Measurements from ENCODE around the gene BDKRB1.

The BDKRB1 gene

DNA sequence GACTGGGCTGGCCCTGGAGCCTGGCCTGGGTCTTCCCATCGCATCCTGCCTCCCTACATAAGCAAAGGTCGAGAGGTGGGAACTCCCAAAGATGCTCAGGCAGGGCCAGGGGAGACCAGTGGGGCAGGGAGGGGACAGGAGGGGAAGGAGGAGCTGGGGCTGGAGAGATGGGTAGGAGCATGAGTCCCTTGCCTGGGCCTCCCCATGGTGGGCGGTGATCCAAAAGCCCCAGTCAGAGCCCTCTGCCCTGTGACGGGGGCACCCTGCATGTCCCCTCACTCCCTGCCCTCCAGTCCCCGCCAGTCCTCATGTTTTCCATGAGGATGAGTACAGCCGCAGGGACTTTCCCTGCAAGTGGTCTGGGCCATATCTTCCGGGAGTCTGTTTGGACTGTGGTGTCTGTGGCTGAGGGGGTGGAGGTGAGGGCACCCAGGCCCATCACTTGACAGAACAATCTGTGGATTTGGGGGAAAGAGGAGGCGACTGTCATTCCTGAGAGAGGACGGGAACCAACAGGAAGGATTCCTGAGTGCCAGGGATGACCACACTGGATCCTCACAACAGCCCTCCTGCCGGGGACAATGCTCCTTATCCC, 42.0 kb upstream of the BDKRB1 start:
- H3K4me3 ChIP-seq (ENCODE audit: control insufficient read depth, low read depth, low read length), result no peak overlapping the region
- no peak for DNase-seq (ENCODE audit: low read depth)
- TF ChIP-seq CTCF (IDR thresholded peaks at IDR 0.05; ENCODE audit: control insufficient read depth, insufficient read depth, low read depth, low read length, missing control alignments), result no peak

GRCh38 chr14:96214793-96215192, 41.2 kb upstream of the BDKRB1 start:
- no peak overlapping the region for H3K4me3 ChIP-seq (ENCODE audit: control insufficient read depth, low read depth, low read length)
- no peak for DNase-seq (ENCODE audit: low read depth)
- no peak for TF ChIP-seq CTCF (IDR thresholded peaks at IDR 0.05; ENCODE audit: control insufficient read depth, insufficient read depth, low read depth, low read length, missing control alignments)

- no peak overlapping the region for H3K4me3 ChIP-seq (ENCODE audit: control insufficient read depth, low read depth, low read length)
- no peak for TF ChIP-seq CTCF (IDR thresholded peaks at IDR 0.05; ENCODE audit: control insufficient read depth, insufficient read depth, low read depth, low read length, missing control alignments)
- DNase-seq (ENCODE audit: low read depth), result no peak
Measured at GRCh38 chr14:96215452-96216244, 40.4 kb upstream of the BDKRB1 start.

DNA sequence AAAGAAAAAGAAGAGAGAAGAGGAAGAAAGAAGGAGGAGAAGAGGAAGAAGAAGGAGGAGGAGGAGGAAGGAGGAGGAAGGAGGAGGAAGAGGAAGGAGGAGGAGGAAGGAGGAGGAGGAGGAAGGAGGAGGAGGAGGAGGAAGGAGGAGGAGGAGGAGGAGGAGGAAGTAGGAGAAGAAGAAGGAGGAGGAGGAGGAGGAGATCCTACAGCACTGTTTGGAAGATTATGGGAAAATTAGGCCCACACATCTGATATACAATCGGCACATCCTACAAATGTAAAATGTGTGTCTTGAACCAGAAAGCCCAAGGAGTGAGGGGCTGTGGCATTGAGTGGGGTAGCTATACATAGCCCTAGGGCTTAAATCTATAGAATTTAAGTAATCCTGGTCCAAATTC, 39.4 kb upstream of the BDKRB1 start:
- no peak for TF ChIP-seq CTCF (IDR thresholded peaks at IDR 0.05; ENCODE audit: control insufficient read depth, insufficient read depth, low read depth, low read length, missing control alignments)
- no peak overlapping the region for H3K4me3 ChIP-seq (ENCODE audit: control insufficient read depth, low read depth, low read length)
- DNase-seq (ENCODE audit: low read depth), result no peak

DNA sequence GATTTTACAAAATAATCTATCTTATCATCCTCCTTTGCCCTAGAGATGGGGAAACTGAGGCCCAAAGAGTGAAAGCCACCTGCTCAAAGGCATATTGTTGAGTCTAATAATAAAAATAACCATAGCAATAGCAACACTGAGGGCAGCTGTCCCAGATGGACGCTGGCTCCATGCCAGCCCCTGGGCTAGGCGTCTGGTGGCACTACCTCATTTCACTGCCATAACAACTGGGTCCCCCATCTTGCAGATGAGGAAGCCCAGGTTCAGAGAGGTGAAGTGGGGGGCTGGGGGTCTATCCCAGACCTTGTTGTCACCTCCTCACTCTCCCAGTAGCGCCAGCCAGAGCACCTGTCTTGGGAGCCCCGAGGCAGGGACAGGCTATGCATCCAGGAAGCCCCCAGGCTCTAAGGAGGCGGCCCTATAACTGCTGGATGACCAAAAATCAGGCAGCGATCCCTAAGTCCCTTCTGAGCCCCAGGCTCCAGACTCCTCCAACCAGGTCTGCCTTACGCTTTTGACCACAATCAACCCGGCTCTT, 38.6 kb upstream of the BDKRB1 start:
- H3K4me3 ChIP-seq (ENCODE audit: control insufficient read depth, low read depth, low read length), result no peak overlapping the region
- DNase-seq (ENCODE audit: low read depth), result no peak
- TF ChIP-seq CTCF (IDR thresholded peaks at IDR 0.05; ENCODE audit: control insufficient read depth, insufficient read depth, low read depth, low read length, missing control alignments), result no peak

DNA sequence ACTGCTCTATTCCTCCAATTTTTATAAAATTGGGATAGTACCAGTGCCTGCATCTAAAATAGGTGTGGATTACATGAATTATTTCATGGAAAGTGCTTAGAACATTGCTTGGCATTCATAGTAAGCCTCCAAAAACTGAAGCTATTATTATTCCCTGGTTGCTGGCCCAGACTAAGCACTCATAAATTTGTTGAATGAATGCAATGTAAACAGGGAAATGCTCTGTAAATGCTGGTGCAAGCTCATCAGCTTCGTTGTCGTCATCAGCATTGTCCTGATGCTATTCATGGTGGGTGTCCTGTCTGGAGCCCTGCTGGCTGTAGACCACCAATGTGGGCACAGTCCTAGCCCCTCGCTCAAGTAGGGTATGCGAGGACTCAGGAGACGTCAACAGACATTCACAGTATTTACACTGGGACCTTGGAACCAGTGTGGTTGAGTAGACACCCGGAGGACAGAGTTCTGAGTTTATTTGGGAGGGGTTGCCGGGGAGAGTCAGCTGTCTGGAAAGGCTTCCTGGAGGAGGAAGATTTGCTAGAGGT, 34.8 kb upstream of the BDKRB1 start:
- DNase-seq (ENCODE audit: low read depth), result no peak
- TF ChIP-seq CTCF (IDR thresholded peaks at IDR 0.05; ENCODE audit: control insufficient read depth, insufficient read depth, low read depth, low read length, missing control alignments), result no peak
- no peak overlapping the region for H3K4me3 ChIP-seq (ENCODE audit: control insufficient read depth, low read depth, low read length)
